GM12878 (cell line): ENCODE results near the gene COL17A1. TPM values are rescaled to one million over a fixed set of nuclear protein-coding genes. Genes with fewer than 3 reads are reported as not detected.

ENCODE experiments used
- CEBPB ChIP-seq, 2 experiments: fragments of 150-350 bp in 1 of 2; IDR thresholded peaks; 2 replicates each; pipeline ENCODE4 v1.6.1; 2012 to 2014; ENCODE audit warnings: low read depth in 2 of 2, low read length in 2 of 2, borderline replicate concordance in 1 of 2, inconsistent platforms in 1 of 2
- CREM ChIP-seq: IDR thresholded peaks from 2 replicates; pipeline ENCODE4 v1.6.1; 2014; ENCODE audit warnings: antibody characterized with exemption, low read depth
- HDAC2 ChIP-seq: fragments of 200-600 bp; sonication (generic); IDR thresholded peaks from 2 replicates; pipeline ENCODE4 v1.6.1; 2017
- IKZF1 ChIP-seq: fragments of 450-650 bp; conservative IDR thresholded peaks from 2 replicates; pipeline ENCODE4 v1.6.1; 2017; ENCODE audit warnings: antibody characterized with exemption, mild to moderate bottlenecking
- JUND ChIP-seq: IDR thresholded peaks from 2 replicates; pipeline ENCODE4 v1.6.1; 2012; ENCODE audit warnings: low read depth, mild to moderate bottlenecking, low read length, improper control_type of control experiment, moderate library complexity
- MYC ChIP-seq: IDR thresholded peaks from 2 replicates; pipeline ENCODE4 v1.6.1; 2011; ENCODE audit warnings: mild to moderate bottlenecking, low read length, moderate library complexity, inconsistent platforms; ENCODE audit not compliant: insufficient read depth, insufficient replicate concordance, insufficient read length, severe bottlenecking
- NFYA ChIP-seq: IDR thresholded peaks from 2 replicates; pipeline ENCODE4 v1.6.1; 2011; ENCODE audit warnings: low read depth, mild to moderate bottlenecking, low read length, improper control_type of control experiment, borderline replicate concordance
- RB1 ChIP-seq: fragments of 450-650 bp; formaldehyde crosslinking; IDR thresholded peaks from 2 replicates; pipeline ENCODE4 v1.6.1; 2017; ENCODE audit warnings: mild to moderate bottlenecking, borderline replicate concordance
- RBBP5 ChIP-seq: fragments of 200-600 bp; sonication (generic); conservative IDR thresholded peaks from 2 replicates; pipeline ENCODE4 v1.6.1; 2016
- RCOR1 ChIP-seq: conservative IDR thresholded peaks from 2 replicates; pipeline ENCODE4 v1.6.1; 2012; ENCODE audit warnings: low read depth, low read length, improper control_type of control experiment
- SIN3A ChIP-seq: IDR thresholded peaks from 2 replicates; pipeline ENCODE4 v1.6.1; 2012; ENCODE audit warnings: low read depth, low read length, improper control_type of control experiment
- SREBF2 ChIP-seq: IDR thresholded peaks from 2 replicates; pipeline ENCODE4 v1.6.1; 2012; ENCODE audit warnings: mild to moderate bottlenecking, low read length
- YBX1 ChIP-seq: fragments of 450-650 bp; IDR thresholded peaks from 2 replicates; pipeline ENCODE4 v1.6.1; 2016; ENCODE audit warnings: antibody characterized with exemption
- ZNF622 ChIP-seq: fragments of 450-650 bp; IDR thresholded peaks from 2 replicates; pipeline ENCODE4 v1.6.1; 2017; ENCODE audit warnings: mild to moderate bottlenecking, inconsistent platforms
- ZZZ3 ChIP-seq: IDR thresholded peaks from 2 replicates; pipeline ENCODE4 v1.6.1; 2011; ENCODE audit warnings: low read depth; ENCODE audit not compliant: control insufficient read depth, insufficient read length
- polyA plus RNA-seq, 11 experiments: library from polyadenylated mRNA; depleted of rRNA in 4 of 11; unstranded in 6 of 11; stranded (reverse) in 5 of 11; fragments of >200 nt; fragmentation: Nextera tagmentation in 4 of 11; fragmentation: Illumina TruSeq in 1 of 11; extraction: Ambion mirVana in 4 of 11; extraction: Trizol in 1 of 11; gene quantifications; 1 replicate in 1 of 11; 2 replicates in 10 of 11; pipeline versions ENCODE4 v1.2.1 to v1.2.3, GENCODE V29; 2011 to 2016; ENCODE audit warnings: inconsistent platforms in 2 of 11, missing spikeins in 2 of 11, low read depth in 1 of 11
- total RNA-seq, 4 experiments: library from RNA; depleted of rRNA in 3 of 4; stranded (reverse); fragments of >200 nt in 3 of 4; fragmentation: Illumina TruSeq in 1 of 4; extraction: Trizol in 1 of 4; gene quantifications; 2 replicates each; pipeline versions ENCODE4 v1.2.1 to v1.2.3, GENCODE V29; 2013 to 2021
- TF ChIP-seq, protein P1 (sequence below): fragments of 450-650 bp; IDR thresholded peaks from 2 replicates; pipeline ENCODE4 v1.6.1; 2017; ENCODE audit warnings: low read depth, mild to moderate bottlenecking, moderate library complexity
- TF ChIP-seq, protein P2 (sequence below): IDR thresholded peaks from 2 replicates; pipeline ENCODE4 v1.6.1; 2012; ENCODE audit warnings: low read depth, low read length, improper control_type of control experiment
- TF ChIP-seq, protein P3 (sequence below): IDR thresholded peaks from 2 replicates; pipeline ENCODE4 v1.6.1; 2012; ENCODE audit warnings: improper control_type of control experiment, low read depth, low read length; ENCODE audit not compliant: insufficient replicate concordance
- TF ChIP-seq, protein P4 (sequence below): fragments of 450-650 bp; IDR thresholded peaks from 2 replicates; pipeline ENCODE4 v1.6.1; 2016; ENCODE audit warnings: mild to moderate bottlenecking, moderate library complexity, borderline replicate concordance

The COL17A1 gene
- total and polyA plus RNA-seq, 10 of the 15 experiments (the other 5 are each of a cell fraction or from before 2014, with no cell fraction given) = 0.08 to 0.22 TPM; not detected in 8

DNA sequence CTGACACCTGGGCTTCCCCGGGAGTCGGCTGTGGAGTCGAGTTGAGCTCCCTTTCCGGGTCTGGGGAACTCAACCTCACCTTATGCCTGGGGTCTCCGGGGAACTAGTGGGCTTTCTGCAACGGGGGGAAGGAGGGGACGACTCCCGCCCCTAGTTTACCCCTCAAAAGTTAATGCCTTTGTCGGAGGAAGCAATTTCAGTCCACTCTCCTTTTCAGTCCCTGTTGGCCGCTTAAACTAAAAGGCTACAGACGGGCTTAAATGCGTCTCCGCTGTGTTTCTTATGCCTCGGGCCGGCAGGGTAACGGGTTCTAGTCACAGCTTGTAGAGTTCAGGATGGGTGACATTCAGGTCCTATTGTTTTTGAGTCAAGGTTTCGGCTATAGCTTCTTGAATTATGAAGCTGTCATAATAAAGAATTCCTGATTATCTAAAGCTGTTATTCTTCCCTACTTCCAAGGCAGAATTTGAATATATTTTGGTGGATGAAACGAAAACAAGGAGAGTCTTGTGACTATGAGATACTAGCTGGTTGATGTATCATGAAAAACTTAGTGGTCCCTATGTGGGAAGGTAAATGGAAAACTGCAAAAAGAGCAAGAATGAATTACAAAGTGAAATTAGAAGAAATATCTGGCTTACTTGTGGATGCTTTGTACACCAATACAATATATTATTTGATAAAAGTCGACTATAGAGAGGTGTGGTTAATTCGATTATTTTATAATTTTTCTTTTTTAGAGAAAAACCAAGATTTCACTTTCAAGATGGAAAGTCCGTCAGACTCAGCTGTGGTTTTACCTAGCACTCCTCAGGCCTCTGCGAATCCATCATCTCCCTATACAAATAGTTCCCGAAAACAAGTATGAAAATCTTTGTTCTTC, 36.8 kb upstream of the COL17A1 start (continued):
- TF ChIP-seq, protein P1, sequence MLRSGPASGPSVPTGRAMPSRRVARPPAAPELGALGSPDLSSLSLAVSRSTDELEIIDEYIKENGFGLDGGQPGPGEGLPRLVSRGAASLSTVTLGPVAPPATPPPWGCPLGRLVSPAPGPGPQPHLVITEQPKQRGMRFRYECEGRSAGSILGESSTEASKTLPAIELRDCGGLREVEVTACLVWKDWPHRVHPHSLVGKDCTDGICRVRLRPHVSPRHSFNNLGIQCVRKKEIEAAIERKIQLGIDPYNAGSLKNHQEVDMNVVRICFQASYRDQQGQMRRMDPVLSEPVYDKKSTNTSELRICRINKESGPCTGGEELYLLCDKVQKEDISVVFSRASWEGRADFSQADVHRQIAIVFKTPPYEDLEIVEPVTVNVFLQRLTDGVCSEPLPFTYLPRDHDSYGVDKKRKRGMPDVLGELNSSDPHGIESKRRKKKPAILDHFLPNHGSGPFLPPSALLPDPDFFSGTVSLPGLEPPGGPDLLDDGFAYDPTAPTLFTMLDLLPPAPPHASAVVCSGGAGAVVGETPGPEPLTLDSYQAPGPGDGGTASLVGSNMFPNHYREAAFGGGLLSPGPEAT = peak; percentile 23
- TF ChIP-seq RBBP5 = no peak
- TF ChIP-seq IKZF1 = no peak
- TF ChIP-seq ZNF622 = no peak
- TF ChIP-seq YBX1 = no peak
- TF ChIP-seq, protein P2, sequence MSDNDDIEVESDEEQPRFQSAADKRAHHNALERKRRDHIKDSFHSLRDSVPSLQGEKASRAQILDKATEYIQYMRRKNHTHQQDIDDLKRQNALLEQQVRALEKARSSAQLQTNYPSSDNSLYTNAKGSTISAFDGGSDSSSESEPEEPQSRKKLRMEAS = no peak
- no peak for TF ChIP-seq NFYA
- TF ChIP-seq CREM = no peak
- no peak for TF ChIP-seq MYC
- TF ChIP-seq, protein P3, sequence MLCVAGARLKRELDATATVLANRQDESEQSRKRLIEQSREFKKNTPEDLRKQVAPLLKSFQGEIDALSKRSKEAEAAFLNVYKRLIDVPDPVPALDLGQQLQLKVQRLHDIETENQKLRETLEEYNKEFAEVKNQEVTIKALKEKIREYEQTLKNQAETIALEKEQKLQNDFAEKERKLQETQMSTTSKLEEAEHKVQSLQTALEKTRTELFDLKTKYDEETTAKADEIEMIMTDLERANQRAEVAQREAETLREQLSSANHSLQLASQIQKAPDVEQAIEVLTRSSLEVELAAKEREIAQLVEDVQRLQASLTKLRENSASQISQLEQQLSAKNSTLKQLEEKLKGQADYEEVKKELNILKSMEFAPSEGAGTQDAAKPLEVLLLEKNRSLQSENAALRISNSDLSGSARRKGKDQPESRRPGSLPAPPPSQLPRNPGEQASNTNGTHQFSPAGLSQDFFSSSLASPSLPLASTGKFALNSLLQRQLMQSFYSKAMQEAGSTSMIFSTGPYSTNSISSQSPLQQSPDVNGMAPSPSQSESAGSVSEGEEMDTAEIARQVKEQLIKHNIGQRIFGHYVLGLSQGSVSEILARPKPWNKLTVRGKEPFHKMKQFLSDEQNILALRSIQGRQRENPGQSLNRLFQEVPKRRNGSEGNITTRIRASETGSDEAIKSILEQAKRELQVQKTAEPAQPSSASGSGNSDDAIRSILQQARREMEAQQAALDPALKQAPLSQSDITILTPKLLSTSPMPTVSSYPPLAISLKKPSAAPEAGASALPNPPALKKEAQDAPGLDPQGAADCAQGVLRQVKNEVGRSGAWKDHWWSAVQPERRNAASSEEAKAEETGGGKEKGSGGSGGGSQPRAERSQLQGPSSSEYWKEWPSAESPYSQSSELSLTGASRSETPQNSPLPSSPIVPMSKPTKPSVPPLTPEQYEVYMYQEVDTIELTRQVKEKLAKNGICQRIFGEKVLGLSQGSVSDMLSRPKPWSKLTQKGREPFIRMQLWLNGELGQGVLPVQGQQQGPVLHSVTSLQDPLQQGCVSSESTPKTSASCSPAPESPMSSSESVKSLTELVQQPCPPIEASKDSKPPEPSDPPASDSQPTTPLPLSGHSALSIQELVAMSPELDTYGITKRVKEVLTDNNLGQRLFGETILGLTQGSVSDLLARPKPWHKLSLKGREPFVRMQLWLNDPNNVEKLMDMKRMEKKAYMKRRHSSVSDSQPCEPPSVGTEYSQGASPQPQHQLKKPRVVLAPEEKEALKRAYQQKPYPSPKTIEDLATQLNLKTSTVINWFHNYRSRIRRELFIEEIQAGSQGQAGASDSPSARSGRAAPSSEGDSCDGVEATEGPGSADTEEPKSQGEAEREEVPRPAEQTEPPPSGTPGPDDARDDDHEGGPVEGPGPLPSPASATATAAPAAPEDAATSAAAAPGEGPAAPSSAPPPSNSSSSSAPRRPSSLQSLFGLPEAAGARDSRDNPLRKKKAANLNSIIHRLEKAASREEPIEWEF = no peak
- peak; percentile 88; the same call in 1 of the 2 replicates for TF ChIP-seq SIN3A
- TF ChIP-seq, protein P4, sequence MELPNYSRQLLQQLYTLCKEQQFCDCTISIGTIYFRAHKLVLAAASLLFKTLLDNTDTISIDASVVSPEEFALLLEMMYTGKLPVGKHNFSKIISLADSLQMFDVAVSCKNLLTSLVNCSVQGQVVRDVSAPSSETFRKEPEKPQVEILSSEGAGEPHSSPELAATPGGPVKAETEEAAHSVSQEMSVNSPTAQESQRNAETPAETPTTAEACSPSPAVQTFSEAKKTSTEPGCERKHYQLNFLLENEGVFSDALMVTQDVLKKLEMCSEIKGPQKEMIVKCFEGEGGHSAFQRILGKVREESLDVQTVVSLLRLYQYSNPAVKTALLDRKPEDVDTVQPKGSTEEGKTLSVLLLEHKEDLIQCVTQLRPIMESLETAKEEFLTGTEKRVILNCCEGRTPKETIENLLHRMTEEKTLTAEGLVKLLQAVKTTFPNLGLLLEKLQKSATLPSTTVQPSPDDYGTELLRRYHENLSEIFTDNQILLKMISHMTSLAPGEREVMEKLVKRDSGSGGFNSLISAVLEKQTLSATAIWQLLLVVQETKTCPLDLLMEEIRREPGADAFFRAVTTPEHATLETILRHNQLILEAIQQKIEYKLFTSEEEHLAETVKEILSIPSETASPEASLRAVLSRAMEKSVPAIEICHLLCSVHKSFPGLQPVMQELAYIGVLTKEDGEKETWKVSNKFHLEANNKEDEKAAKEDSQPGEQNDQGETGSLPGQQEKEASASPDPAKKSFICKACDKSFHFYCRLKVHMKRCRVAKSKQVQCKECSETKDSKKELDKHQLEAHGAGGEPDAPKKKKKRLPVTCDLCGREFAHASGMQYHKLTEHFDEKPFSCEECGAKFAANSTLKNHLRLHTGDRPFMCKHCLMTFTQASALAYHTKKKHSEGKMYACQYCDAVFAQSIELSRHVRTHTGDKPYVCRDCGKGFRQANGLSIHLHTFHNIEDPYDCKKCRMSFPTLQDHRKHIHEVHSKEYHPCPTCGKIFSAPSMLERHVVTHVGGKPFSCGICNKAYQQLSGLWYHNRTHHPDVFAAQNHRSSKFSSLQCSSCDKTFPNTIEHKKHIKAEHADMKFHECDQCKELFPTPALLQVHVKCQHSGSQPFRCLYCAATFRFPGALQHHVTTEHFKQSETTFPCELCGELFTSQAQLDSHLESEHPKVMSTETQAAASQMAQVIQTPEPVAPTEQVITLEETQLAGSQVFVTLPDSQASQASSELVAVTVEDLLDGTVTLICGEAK = no peak
- no peak for TF ChIP-seq HDAC2
- no peak for TF ChIP-seq SREBF2
- TF ChIP-seq ZZZ3 = no peak
- TF ChIP-seq JUND = 0 out of 2 replicates have a peak, but pooled peaks have one; percentile 26
- TF ChIP-seq RCOR1 = no peak
- TF ChIP-seq CEBPB (IDR thresholded peaks at IDR 0.05; ENCODE audit: borderline replicate concordance in 1 of 2, low read depth in 2 of 2, low read length in 2 of 2) = no peak
- 0 out of 2 replicates have a peak, but pooled peaks have one; percentile 6 for TF ChIP-seq RB1
